HepG2 (cell line): ENCODE results near the gene UCHL3. TPM values are rescaled to one million over a fixed set of nuclear protein-coding genes. Genes with fewer than 3 reads are reported as not detected.

Experiments used
- ATAC-seq: fragments of 200-7000 bp; cut with Tn5 transposase; 3 replicates; pipeline ENCODE4 v1.9.1; 2020; ENCODE audit warnings: mild to moderate bottlenecking, moderate library complexity
- BruUV-seq: library from RNA; stranded (reverse); fragments of 400-500 nt; replicated peaks from 2 replicates; lab custom pipeline; 2021; lab: Mats Ljungman, UMichigan
- CTCF ChIA-PET: fragments of 300-600 bp; formaldehyde crosslinking; extraction: SDS; loops from one replicate; lab custom pipeline; 2021; ENCODE audit warnings: low total read pairs, inconsistent platforms, low intra/inter-chr PET ratio; lab: Yijun Ruan, JAX
- POLR2A ChIA-PET: fragments of 350-600 bp; sonication (Branson Sonifier 250); formaldehyde crosslinking; loops from one replicate; lab custom pipeline; 2020; ENCODE audit warnings: antibody characterized with exemption, inconsistent platforms; lab: Yijun Ruan, JAX
- DNase-seq: peaks from one replicate; pipeline ENCODE4 v3.0.0-alpha.2; 2015; ENCODE audit warnings: low spot score
- FAIRE-seq: peaks from 3 replicates; lab custom pipeline; 2011; peaks lifted over from hg19 to GRCh38; lab: Jason Lieb, UNC
- H2AFZ ChIP-seq: one replicate; pipeline ENCODE4 v1.6.1; 2011; ENCODE audit warnings: low read length, inconsistent platforms
- H3K27ac ChIP-seq: fragments of 300-600 bp; 3 replicates; pipeline ENCODE4 v1.8.0; 2011; ENCODE audit warnings: mixed run types, mild to moderate bottlenecking, mixed read lengths, low read length, inconsistent platforms; ENCODE audit not compliant: insufficient read depth; ENCODE audit errors: extremely low read length
- H3K27me3 ChIP-seq, 2 experiments: fragments of 200-600 bp in 1 of 2; 2 replicates in 1 of 2; 3 replicates in 1 of 2; pipeline versions ENCODE4 v1.6.0 to v1.8.0; 2011; ENCODE audit warnings: low read length in 2 of 2, mild to moderate bottlenecking in 2 of 2, moderate library complexity in 2 of 2, inconsistent platforms in 1 of 2; ENCODE audit not compliant: insufficient read depth in 2 of 2, control insufficient read depth in 1 of 2
- H3K36me3 ChIP-seq, 2 experiments: fragments of 200-600 bp in 1 of 2; replicated peaks in 1 of 2; 2 replicates in 1 of 2; 3 replicates in 1 of 2; pipeline versions ENCODE4 v1.5.1 to v1.8.0; 2011; ENCODE audit warnings: low read length in 2 of 2, inconsistent platforms in 1 of 2; ENCODE audit not compliant: insufficient read depth in 2 of 2, control insufficient read depth in 1 of 2
- H3K4me1 ChIP-seq: 2 replicates; pipeline ENCODE4 v1.5.1; 2012; ENCODE audit warnings: low read length, inconsistent platforms; ENCODE audit not compliant: insufficient read depth
- H3K4me2 ChIP-seq: 2 replicates; pipeline ENCODE4 v1.6.0; 2011; ENCODE audit warnings: low read depth, low read length, inconsistent platforms
- H3K4me3 ChIP-seq, 3 experiments: fragments of 200-600 bp in 1 of 3; sonication (generic), shearing (Covaris generic) in 1 of 3; replicated peaks in 1 of 3; 2 replicates each; pipeline ENCODE4 v1.5.1; 2011 to 2016; ENCODE audit warnings: low read length in 3 of 3, inconsistent platforms in 2 of 3, low read depth in 2 of 3, mild to moderate bottlenecking in 2 of 3, control low read depth in 1 of 3, mixed read lengths in 1 of 3; ENCODE audit not compliant: insufficient read depth in 1 of 3
- H3K79me2 ChIP-seq: one replicate; pipeline ENCODE4 v1.6.1; 2011; ENCODE audit warnings: low read length, inconsistent platforms; ENCODE audit not compliant: insufficient read depth
- H3K9ac ChIP-seq: 2 replicates; pipeline ENCODE4 v1.6.0; 2011; ENCODE audit warnings: mild to moderate bottlenecking, low read depth, low read length, inconsistent platforms; ENCODE audit not compliant: insufficient read depth
- H3K9me3 ChIP-seq: 2 replicates; pipeline ENCODE4 v1.5.1; 2012; ENCODE audit warnings: mild to moderate bottlenecking, low read length
- H4K20me1 ChIP-seq: 2 replicates; pipeline ENCODE4 v1.6.0; 2011; ENCODE audit warnings: inconsistent platforms, mild to moderate bottlenecking, low read length, moderate library complexity; ENCODE audit not compliant: insufficient read depth
- FOXK1 ChIP-seq: sonication (generic); formaldehyde crosslinking; IDR thresholded peaks from 2 replicates; pipeline ENCODE4 v1.4.0; 2020; ENCODE audit warnings: low read depth, missing genetic modification reagents, borderline replicate concordance
- MIXL1 ChIP-seq: IDR thresholded peaks from 2 replicates; pipeline ENCODE4 v1.6.1; 2016
- NFYC ChIP-seq: IDR thresholded peaks from 2 replicates; pipeline ENCODE4 v1.6.1; 2016; ENCODE audit warnings: missing genetic modification reagents, missing compliant biosample characterization
- NR2F1 ChIP-seq, 2 experiments: fragments of 450-650 bp in 1 of 2; formaldehyde crosslinking in 1 of 2; IDR thresholded peaks; 2 replicates each; pipeline versions ENCODE4 v1.5.0 to v1.6.1; 2016 to 2020; ENCODE audit warnings: mild to moderate bottlenecking in 1 of 2, missing compliant biosample characterization in 1 of 2, missing genetic modification reagents in 1 of 2, moderate library complexity in 1 of 2
- ZNF496 ChIP-seq: sonication (generic); formaldehyde crosslinking; IDR thresholded peaks from 2 replicates; pipeline ENCODE4 v1.8.1; 2023; ENCODE audit warnings: mild to moderate bottlenecking, moderate library complexity, missing genetic modification reagents; ENCODE audit not compliant: insufficient replicate concordance
- ZNF709 ChIP-seq: sonication (generic); formaldehyde crosslinking; IDR thresholded peaks from 2 replicates; pipeline ENCODE4 v1.5.0; 2020; ENCODE audit warnings: mild to moderate bottlenecking, missing genetic modification reagents
- ZNF816 ChIP-seq: sonication (generic); formaldehyde crosslinking; IDR thresholded peaks from 2 replicates; pipeline ENCODE4 v1.8.0; 2022; ENCODE audit warnings: missing genetic modification reagents, mild to moderate bottlenecking, borderline replicate concordance
- ZSCAN29 ChIP-seq: sonication (generic); formaldehyde crosslinking; conservative IDR thresholded peaks from 2 replicates; pipeline ENCODE4 v1.4.0; 2020; ENCODE audit warnings: mild to moderate bottlenecking, missing genetic modification reagents
- WGBS: methylation state at CpG from one replicate; pipeline ENCODE4 v1.1.6; 2017; ENCODE audit warnings: low lambda C conversion rate; 5-methylcytosine and 5-hydroxymethylcytosine counted together
- in situ Hi-C: cut with HindIII; loops from 2 replicates; pipeline ENCODE4 v1.10.0; 2017; ENCODE audit warnings: low pct_unique_long_range_greater_than_20kb; ENCODE audit not compliant: extremely low pct_ligation_motif_present
- intact Hi-C: fragments of 100-400 bp; cut with micrococcal nuclease; formaldehyde crosslinking; loops from one replicate; pipeline ENCODE4 v1.10.0; 2022; ENCODE audit not compliant: unreplicated experiment
- polyA plus RNA-seq, 8 experiments: library from polyadenylated mRNA; depleted of rRNA in 3 of 8; stranded (reverse) in 7 of 8; unstranded in 1 of 8; fragments of >200 nt; fragmentation: Illumina TruSeq in 4 of 8; extraction: Trizol in 4 of 8; gene quantifications; 2 replicates each; pipeline versions ENCODE4 v1.2.1 to v1.2.3, GENCODE V29; 2011 to 2016; ENCODE audit warnings: low read depth in 4 of 8, missing spikeins in 1 of 8, mixed read lengths in 1 of 8; ENCODE audit not compliant: insufficient read depth in 1 of 8
- total RNA-seq, 5 experiments: library from RNA; depleted of rRNA; stranded (reverse); fragments of >200 nt; fragmentation: Illumina TruSeq; extraction: Trizol; gene quantifications; 2 replicates each; pipeline ENCODE4 v1.2.3, GENCODE V29; 2016; ENCODE audit warnings: low read depth in 1 of 5
- TF ChIP-seq, protein P1 (sequence below): sonication (generic); formaldehyde crosslinking; IDR thresholded peaks from 2 replicates; pipeline ENCODE4 v1.8.0; 2022; ENCODE audit warnings: mild to moderate bottlenecking, missing genetic modification reagents, moderate library complexity
- TF ChIP-seq, protein P2 (sequence below): sonication (generic); formaldehyde crosslinking; IDR thresholded peaks from 2 replicates; pipeline ENCODE4 v1.5.1; 2020; ENCODE audit warnings: mild to moderate bottlenecking, missing genetic modification reagents, borderline replicate concordance
- TF ChIP-seq, protein P3 (sequence below): IDR thresholded peaks from 2 replicates; pipeline ENCODE4 v1.6.1; 2012; ENCODE audit warnings: low read length, improper control_type of control experiment

Gene UCHL3
- total and polyA plus RNA-seq, 2 of the 13 experiments (the other 11 are each of a cell fraction or from before 2014, with no cell fraction given) = 36.2 to 93.3 TPM

DNA sequence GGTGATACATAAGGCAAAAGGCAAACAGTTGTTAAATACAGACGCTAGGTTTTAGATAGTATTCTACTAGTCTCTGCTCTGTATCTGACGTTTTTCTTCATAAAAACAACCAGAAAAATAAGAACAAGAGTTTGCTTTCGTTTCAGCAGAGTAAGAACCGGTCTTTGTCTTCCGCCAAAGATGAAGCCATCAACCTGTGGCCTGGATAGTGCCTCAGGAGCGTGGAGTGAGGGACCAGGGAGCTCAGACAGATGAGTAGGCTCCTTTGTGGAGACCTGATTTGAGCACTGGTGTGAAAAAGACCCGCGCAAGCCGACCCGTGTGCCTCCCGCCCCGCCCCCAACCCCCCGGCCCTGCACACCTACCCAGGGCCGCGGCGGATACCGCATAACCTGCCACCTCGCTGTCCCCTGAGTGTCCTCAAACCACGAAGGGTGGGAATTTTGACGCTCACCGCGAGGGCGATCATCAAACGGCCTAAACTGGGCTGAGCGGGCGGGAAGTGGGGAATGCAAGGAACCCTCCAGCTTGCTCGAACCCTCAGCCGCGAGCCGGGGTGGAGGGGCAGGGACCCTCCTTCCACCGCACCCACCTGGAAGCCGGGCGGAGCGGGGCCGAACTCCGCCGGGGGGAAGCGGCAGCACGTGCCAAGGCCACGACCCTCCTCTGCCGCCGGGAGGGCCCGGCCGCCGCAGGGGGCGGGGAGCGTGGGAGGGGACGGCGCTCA, 85.7 kb downstream of the UCHL3 start:
- Histone ChIP-seq H3K4me3 (peak overlapping the region; percentile 63 to 85 (median 84)), H3K27me3 (no peaks in the 10 kb centered on the region; a peak in 1 of 5 replicates), H3K4me1 (peaks cover 36% of the 10 kb centered on the region), H3K79me2 (no peaks in the 10 kb centered on the region), H3K9me3 (no peaks in the 10 kb centered on the region), H3K4me2 (peak overlapping the region; percentile 85), H4K20me1 (no peaks in the 10 kb centered on the region), H3K27ac (peak overlapping the region; percentile 3), H3K36me3 (no peaks in the 10 kb centered on the region), H3K9ac (peak overlapping the region; percentile 73), H2AFZ (peak overlapping the region; percentile 47)
- ChIA-PET POLR2A (interaction anchor here (0.6 to 1.1 kb wide), 3 partner anchors 20 to 157 kb away, joined by 3 read pairs; no protein-coding TSS in a partner anchor), CTCF (no interaction called here)
- BruUV-seq = no TSS peak
- intact Hi-C loops = loop anchor here (5.0 kb wide), 2 partner anchors 37 to 68 kb away; no protein-coding TSS in a partner anchor
- 42% methylated on average over 24 of the region's 49 CpGs for WGBS
- no peak for FAIRE-seq
- ATAC-seq = peak; percentile 23
- peak; percentile 24 for DNase-seq
- in situ Hi-C loops = no loop called here
- TF ChIP-seq, protein P1, sequence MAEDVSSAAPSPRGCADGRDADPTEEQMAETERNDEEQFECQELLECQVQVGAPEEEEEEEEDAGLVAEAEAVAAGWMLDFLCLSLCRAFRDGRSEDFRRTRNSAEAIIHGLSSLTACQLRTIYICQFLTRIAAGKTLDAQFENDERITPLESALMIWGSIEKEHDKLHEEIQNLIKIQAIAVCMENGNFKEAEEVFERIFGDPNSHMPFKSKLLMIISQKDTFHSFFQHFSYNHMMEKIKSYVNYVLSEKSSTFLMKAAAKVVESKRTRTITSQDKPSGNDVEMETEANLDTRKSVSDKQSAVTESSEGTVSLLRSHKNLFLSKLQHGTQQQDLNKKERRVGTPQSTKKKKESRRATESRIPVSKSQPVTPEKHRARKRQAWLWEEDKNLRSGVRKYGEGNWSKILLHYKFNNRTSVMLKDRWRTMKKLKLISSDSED (CRISPR knock-in tag) = peak; percentile 71; the same call in 1 of the 2 replicates
- TF ChIP-seq ZNF709 (CRISPR knock-in tag) = peak; percentile 86; the same call in 1 of the 2 replicates
- no peak for TF ChIP-seq MIXL1 (CRISPR knock-in tag)
- TF ChIP-seq, protein P2, sequence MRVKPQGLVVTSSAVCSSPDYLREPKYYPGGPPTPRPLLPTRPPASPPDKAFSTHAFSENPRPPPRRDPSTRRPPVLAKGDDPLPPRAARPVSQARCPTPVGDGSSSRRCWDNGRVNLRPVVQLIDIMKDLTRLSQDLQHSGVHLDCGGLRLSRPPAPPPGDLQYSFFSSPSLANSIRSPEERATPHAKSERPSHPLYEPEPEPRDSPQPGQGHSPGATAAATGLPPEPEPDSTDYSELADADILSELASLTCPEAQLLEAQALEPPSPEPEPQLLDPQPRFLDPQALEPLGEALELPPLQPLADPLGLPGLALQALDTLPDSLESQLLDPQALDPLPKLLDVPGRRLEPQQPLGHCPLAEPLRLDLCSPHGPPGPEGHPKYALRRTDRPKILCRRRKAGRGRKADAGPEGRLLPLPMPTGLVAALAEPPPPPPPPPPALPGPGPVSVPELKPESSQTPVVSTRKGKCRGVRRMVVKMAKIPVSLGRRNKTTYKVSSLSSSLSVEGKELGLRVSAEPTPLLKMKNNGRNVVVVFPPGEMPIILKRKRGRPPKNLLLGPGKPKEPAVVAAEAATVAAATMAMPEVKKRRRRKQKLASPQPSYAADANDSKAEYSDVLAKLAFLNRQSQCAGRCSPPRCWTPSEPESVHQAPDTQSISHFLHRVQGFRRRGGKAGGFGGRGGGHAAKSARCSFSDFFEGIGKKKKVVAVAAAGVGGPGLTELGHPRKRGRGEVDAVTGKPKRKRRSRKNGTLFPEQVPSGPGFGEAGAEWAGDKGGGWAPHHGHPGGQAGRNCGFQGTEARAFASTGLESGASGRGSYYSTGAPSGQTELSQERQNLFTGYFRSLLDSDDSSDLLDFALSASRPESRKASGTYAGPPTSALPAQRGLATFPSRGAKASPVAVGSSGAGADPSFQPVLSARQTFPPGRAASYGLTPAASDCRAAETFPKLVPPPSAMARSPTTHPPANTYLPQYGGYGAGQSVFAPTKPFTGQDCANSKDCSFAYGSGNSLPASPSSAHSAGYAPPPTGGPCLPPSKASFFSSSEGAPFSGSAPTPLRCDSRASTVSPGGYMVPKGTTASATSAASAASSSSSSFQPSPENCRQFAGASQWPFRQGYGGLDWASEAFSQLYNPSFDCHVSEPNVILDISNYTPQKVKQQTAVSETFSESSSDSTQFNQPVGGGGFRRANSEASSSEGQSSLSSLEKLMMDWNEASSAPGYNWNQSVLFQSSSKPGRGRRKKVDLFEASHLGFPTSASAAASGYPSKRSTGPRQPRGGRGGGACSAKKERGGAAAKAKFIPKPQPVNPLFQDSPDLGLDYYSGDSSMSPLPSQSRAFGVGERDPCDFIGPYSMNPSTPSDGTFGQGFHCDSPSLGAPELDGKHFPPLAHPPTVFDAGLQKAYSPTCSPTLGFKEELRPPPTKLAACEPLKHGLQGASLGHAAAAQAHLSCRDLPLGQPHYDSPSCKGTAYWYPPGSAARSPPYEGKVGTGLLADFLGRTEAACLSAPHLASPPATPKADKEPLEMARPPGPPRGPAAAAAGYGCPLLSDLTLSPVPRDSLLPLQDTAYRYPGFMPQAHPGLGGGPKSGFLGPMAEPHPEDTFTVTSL = no peak
- no peak for TF ChIP-seq ZSCAN29 (CRISPR knock-in tag)
- TF ChIP-seq ZNF816 (CRISPR knock-in tag) = no peak
- TF ChIP-seq NFYC = no peak
- no peak for TF ChIP-seq FOXK1 (CRISPR knock-in tag)
- peak in 1 of 2 experiments; percentile 46; a peak in 1 of 4 replicates for TF ChIP-seq NR2F1 (CRISPR knock-in tag; IDR thresholded peaks at IDR 0.05)
- TF ChIP-seq, protein P3, sequence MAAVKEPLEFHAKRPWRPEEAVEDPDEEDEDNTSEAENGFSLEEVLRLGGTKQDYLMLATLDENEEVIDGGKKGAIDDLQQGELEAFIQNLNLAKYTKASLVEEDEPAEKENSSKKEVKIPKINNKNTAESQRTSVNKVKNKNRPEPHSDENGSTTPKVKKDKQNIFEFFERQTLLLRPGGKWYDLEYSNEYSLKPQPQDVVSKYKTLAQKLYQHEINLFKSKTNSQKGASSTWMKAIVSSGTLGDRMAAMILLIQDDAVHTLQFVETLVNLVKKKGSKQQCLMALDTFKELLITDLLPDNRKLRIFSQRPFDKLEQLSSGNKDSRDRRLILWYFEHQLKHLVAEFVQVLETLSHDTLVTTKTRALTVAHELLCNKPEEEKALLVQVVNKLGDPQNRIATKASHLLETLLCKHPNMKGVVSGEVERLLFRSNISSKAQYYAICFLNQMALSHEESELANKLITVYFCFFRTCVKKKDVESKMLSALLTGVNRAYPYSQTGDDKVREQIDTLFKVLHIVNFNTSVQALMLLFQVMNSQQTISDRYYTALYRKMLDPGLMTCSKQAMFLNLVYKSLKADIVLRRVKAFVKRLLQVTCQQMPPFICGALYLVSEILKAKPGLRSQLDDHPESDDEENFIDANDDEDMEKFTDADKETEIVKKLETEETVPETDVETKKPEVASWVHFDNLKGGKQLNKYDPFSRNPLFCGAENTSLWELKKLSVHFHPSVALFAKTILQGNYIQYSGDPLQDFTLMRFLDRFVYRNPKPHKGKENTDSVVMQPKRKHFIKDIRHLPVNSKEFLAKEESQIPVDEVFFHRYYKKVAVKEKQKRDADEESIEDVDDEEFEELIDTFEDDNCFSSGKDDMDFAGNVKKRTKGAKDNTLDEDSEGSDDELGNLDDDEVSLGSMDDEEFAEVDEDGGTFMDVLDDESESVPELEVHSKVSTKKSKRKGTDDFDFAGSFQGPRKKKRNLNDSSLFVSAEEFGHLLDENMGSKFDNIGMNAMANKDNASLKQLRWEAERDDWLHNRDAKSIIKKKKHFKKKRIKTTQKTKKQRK = no peak
- TF ChIP-seq ZNF496 = no peak
